Measurements from ENCODE around the gene TLK1.
"Not testable (repeated sequence)": the region's sequence is repeated elsewhere in the genome, so short reads cannot be mapped to it uniquely, and the experiment has no call there.

DNA sequence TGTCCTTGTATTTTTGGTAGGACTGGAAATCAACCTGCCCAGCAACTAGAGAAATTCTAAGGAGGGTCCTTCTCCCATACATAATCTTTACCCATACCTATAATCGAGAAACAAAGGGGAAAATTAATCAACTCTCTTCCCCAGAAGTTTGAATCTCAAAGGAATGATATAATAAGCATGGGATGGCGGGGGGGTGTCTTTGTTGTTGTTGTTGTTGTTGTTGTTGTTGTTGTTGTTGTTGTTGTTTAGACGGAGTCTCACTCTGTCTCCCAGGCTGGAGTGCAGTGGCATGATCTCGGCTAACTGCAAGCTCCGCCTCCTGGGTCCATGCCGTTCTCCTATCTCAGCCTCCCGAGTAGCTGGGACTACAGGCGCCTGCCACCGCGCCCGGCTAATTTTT, 69.2 kb downstream of the TLK1 start:
- TF ChIP-seq, protein P1, sequence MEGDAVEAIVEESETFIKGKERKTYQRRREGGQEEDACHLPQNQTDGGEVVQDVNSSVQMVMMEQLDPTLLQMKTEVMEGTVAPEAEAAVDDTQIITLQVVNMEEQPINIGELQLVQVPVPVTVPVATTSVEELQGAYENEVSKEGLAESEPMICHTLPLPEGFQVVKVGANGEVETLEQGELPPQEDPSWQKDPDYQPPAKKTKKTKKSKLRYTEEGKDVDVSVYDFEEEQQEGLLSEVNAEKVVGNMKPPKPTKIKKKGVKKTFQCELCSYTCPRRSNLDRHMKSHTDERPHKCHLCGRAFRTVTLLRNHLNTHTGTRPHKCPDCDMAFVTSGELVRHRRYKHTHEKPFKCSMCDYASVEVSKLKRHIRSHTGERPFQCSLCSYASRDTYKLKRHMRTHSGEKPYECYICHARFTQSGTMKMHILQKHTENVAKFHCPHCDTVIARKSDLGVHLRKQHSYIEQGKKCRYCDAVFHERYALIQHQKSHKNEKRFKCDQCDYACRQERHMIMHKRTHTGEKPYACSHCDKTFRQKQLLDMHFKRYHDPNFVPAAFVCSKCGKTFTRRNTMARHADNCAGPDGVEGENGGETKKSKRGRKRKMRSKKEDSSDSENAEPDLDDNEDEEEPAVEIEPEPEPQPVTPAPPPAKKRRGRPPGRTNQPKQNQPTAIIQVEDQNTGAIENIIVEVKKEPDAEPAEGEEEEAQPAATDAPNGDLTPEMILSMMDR (IDR thresholded peaks at IDR 0.05; ENCODE audit: poor library complexity), result not testable (repeated sequence)
- not testable (repeated sequence) for TF ChIP-seq EZH2phosphoT487 (IDR thresholded peaks at IDR 0.05; ENCODE audit: low read depth, severe bottlenecking, unreplicated experiment); EZH2 (IDR thresholded peaks at IDR 0.05; ENCODE audit: borderline replicate concordance)
